Measurements from ENCODE around the gene RAB34.

Gene RAB34

GRCh38 chr17:28717578-28718332 is at the start of gene RAB34:
RAB34 (minus strand) TSS chr17:28717868; CDS start chr17:28717266, 602 bp downstream.
- DNase-seq (ENCODE audit: low read depth in 2 of 2) = no peak

- no peak for DNase-seq (ENCODE audit: low read depth in 2 of 2)
Measured at GRCh38 chr17:28765038-28765437, 47.4 kb upstream of the RAB34 start.

GRCh38 chr17:28763804-28764266 is 46.2 kb upstream of the RAB34 start:
- DNase-seq (ENCODE audit: low read depth in 2 of 2) = peak; percentile 51 to 62

GRCh38 chr17:28763137-28763799 is 45.6 kb upstream of the RAB34 start:
- no peak for DNase-seq (ENCODE audit: low read depth in 2 of 2)

GRCh38 chr17:28760601-28761562 is 43.2 kb upstream of the RAB34 start:
- DNase-seq (ENCODE audit: low read depth in 2 of 2) = no peak

- no peak for DNase-seq (ENCODE audit: low read depth in 2 of 2)
Measured at GRCh38 chr17:28759256-28759865, 41.7 kb upstream of the RAB34 start.

GRCh38 chr17:28758411-28759121 is 40.9 kb upstream of the RAB34 start:
- no peak for DNase-seq (ENCODE audit: low read depth in 2 of 2)

GRCh38 chr17:28756049-28756804 is 38.6 kb upstream of the RAB34 start:
- no peak for DNase-seq (ENCODE audit: low read depth in 2 of 2)

GRCh38 chr17:28755486-28755885 is 37.8 kb upstream of the RAB34 start:
- no peak for DNase-seq (ENCODE audit: low read depth in 2 of 2)

GRCh38 chr17:28751600-28752366 is 34.1 kb upstream of the RAB34 start:
- no peak for DNase-seq (ENCODE audit: low read depth in 2 of 2)

- peak; percentile 79 to 85 for DNase-seq (ENCODE audit: low read depth in 2 of 2)
Measured at GRCh38 chr17:28750178-28751047, 32.7 kb upstream of the RAB34 start.

- no peak for DNase-seq (ENCODE audit: low read depth in 2 of 2)
Measured at GRCh38 chr17:28749516-28750177, 32.0 kb upstream of the RAB34 start.

GRCh38 chr17:28748852-28749515 is 31.3 kb upstream of the RAB34 start:
- no peak for DNase-seq (ENCODE audit: low read depth in 2 of 2)

GRCh38 chr17:28747801-28748750 is 30.4 kb upstream of the RAB34 start:
- DNase-seq (ENCODE audit: low read depth in 2 of 2) = no peak

- no peak for DNase-seq (ENCODE audit: low read depth in 2 of 2)
Measured at GRCh38 chr17:28747051-28747691, 29.5 kb upstream of the RAB34 start.

GRCh38 chr17:28746611-28747050 is 29.0 kb upstream of the RAB34 start:
- DNase-seq (ENCODE audit: low read depth in 2 of 2) = no peak
